Measurements from ENCODE around the gene SERPINB2.

DNA sequence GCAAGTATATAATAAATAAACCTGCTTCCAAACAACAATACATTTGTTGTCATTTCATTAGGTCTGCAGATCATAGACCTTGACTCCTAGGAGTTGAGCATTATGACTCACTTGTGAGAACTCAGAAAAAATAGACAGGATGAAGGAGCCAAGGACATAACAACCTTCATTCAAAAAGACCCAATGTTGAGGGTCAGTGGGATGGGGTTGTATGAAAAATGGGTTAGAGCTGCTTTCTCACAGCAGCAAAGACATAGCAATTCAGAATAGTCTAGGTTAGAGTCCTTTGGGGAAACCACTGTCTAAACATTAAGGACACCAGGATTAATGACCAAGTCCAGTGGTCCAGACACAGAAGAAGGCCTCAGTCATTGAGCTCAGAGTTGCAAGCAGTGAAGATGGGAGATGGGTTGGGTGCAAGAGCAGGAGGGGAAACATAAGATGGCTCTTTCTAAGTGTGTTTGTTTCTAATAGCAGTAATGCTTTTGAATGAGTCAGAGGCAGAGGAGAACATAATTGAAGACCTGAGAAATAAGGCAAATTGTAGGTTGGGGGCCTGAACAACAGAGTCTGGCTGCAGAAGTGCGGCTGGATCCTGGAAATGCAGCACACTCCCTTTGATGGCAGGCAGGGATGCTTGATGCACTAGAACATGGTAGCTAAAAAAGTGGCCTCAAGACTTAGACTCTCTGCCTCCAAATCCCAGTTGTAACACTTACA, 16.5 kb downstream of the SERPINB2 start:
- TF ChIP-seq CTCF (conservative IDR thresholded peaks at IDR 0.05; ENCODE audit: low read depth, low read length) (no peak), EZH2 (IDR thresholded peaks at IDR 0.05; ENCODE audit: borderline replicate concordance, low read depth, low read length, poor library complexity, severe bottlenecking) (no peak)
